ENCODE results near the gene TNFSF8. TPM values are rescaled to one million over a fixed set of nuclear protein-coding genes. Genes with fewer than 3 reads are reported as not detected.

Gene TNFSF8
- polyA plus RNA-seq, 1 donor from 2014 or later, result not detected

GRCh38 chr9:114972510-114973136, 42.2 kb upstream of the TNFSF8 start:
- H3K27ac ChIP-seq (ENCODE audit: low read length), result no peak overlapping the region
- H3K4me2 ChIP-seq (ENCODE audit: low read length), result no peak overlapping the region
- H3K9ac ChIP-seq (ENCODE audit: low read length), result no peak overlapping the region
- H3K4me3 ChIP-seq (ENCODE audit: low read length), result no peak overlapping the region
- H3K9me2 ChIP-seq (ENCODE audit: insufficient read depth, low read length), result no peaks in the 10 kb centered on the region
- H3K79me2 ChIP-seq (replicated peaks; ENCODE audit: insufficient read depth, low read length), result no peaks in the 10 kb centered on the region
- no peaks in the 10 kb centered on the region for H3F3A ChIP-seq (ENCODE audit: insufficient read depth, low read length, poor library complexity, severe bottlenecking)
- no peaks in the 10 kb centered on the region for H3K27me3 ChIP-seq (ENCODE audit: insufficient read depth, low read depth, low read length)
- H4K20me1 ChIP-seq (ENCODE audit: insufficient read depth), result no peaks in the 10 kb centered on the region
- H3K9me3 ChIP-seq (ENCODE audit: low read length), result no peaks in the 10 kb centered on the region
- TF ChIP-seq EZH2 (IDR thresholded peaks at IDR 0.05; ENCODE audit: borderline replicate concordance, insufficient read depth, low read length, poor library complexity, severe bottlenecking) (no peak), CTCF (IDR thresholded peaks at IDR 0.05; ENCODE audit: poor library complexity, severe bottlenecking) (no peak), RAD21 (conservative IDR thresholded peaks at IDR 0.05) (no peak), EP300 (conservative IDR thresholded peaks at IDR 0.05; ENCODE audit: poor library complexity, severe bottlenecking) (no peak), REST (IDR thresholded peaks at IDR 0.05; ENCODE audit: borderline replicate concordance) (no peak), TAF1 (IDR thresholded peaks at IDR 0.05; ENCODE audit: low read depth) (no peak), POLR2AphosphoS5 (IDR thresholded peaks at IDR 0.05) (no peak), MXI1 (conservative IDR thresholded peaks at IDR 0.05; ENCODE audit: poor library complexity, severe bottlenecking) (no peak), SMC3 (conservative IDR thresholded peaks at IDR 0.05; ENCODE audit: poor library complexity) (no peak)
- no peaks in the 10 kb centered on the region for H3K36me3 ChIP-seq (ENCODE audit: insufficient read depth, low read length)
- no peak overlapping the region for H2AFZ ChIP-seq (ENCODE audit: low read depth, low read length)

GRCh38 chr9:114969269-114969668, 38.9 kb upstream of the TNFSF8 start:
- no peaks in the 10 kb centered on the region for H3F3A ChIP-seq (ENCODE audit: insufficient read depth, low read length, poor library complexity, severe bottlenecking)
- no peaks in the 10 kb centered on the region for H3K79me2 ChIP-seq (replicated peaks; ENCODE audit: insufficient read depth, low read length)
- no peak overlapping the region for H3K4me3 ChIP-seq (ENCODE audit: low read length)
- H3K36me3 ChIP-seq (ENCODE audit: insufficient read depth, low read length), result no peaks in the 10 kb centered on the region
- H3K9me3 ChIP-seq (ENCODE audit: low read length), result no peaks in the 10 kb centered on the region
- no peaks in the 10 kb centered on the region for H4K20me1 ChIP-seq (ENCODE audit: insufficient read depth)
- H3K9ac ChIP-seq (ENCODE audit: low read length), result no peak overlapping the region
- no peak for TF ChIP-seq MXI1 (conservative IDR thresholded peaks at IDR 0.05; ENCODE audit: poor library complexity, severe bottlenecking)
- no peak overlapping the region for H3K4me2 ChIP-seq (ENCODE audit: low read length)
- H3K27ac ChIP-seq (ENCODE audit: low read length), result no peak overlapping the region
- H2AFZ ChIP-seq (ENCODE audit: low read depth, low read length), result no peak overlapping the region
- H3K9me2 ChIP-seq (ENCODE audit: insufficient read depth, low read length), result no peaks in the 10 kb centered on the region
- H3K27me3 ChIP-seq (ENCODE audit: insufficient read depth, low read depth, low read length), result no peaks in the 10 kb centered on the region

All from neural cell (in vitro differentiated cells).